Stimulated activated CD4-positive, alpha-beta T cell treated with anti-CD3 and anti-CD28 coated beads, Interleukin-15, amount 100 ng/mL, for 48 hours (primary cell): Measurements from ENCODE around the gene PFKFB4.

Experiments used
- DNase-seq, 2 donors: peaks; one replicate each; pipeline ENCODE4 v3.0.0-alpha.2; 2020; ENCODE audit warnings: low read depth in 2 of 2

The PFKFB4 gene

DNA sequence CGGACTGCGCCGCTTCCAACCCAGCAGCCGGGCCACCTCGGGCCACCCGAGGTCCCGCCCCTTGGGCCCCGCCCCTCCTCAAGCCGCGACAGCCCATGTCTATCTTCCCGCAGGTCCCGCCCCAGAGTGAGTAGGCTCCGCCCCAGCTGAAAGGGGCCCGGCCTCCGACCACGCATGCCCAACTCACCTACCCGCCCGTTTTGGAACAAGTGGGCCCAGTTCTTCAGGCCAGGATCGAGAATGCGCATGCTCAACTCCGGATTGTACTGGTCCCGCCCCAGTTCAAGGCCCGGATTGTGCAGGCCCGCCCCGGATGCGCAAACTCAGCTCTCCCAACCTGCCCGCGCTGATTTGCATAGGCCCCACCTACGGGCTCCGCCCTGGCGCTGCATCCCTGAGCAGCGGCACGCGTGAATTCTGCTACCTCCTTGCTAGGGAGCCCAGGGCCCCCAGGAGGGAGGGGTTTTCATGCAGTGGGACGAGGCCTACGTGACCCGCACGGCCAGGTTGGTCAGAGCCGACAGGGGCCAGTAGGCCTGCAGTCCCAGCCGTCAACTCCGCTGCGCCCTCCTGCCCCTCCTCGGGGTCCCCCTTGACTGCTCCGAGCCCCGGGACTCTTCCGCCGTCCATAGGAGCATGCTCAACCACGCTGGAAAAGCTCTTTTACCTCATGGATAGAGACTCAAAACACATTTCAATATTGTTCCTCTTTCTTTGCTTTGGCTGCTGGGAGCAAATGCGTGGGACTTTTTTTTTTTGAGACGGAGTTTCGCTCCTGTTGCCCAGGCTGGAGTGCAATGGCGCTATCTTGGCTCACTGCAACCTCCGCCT is at the start of gene PFKFB4:
Gene PFKFB4 (minus strand): TSS at position 8 of the 831 bp plus-strand sequence. CDS start 26 bp downstream, outside the sequence.
- DNase-seq, result peak; percentile 98 to 100

GRCh38 chr3:48601622-48601994 is 45.0 kb upstream of the PFKFB4 start:
- DNase-seq, result no peak

- no peak for DNase-seq
These were observed 44.4 kb upstream of the PFKFB4 start for GRCh38 chr3:48600711-48601621.

- no peak for DNase-seq
These were observed 43.1 kb upstream of the PFKFB4 start for GRCh38 chr3:48599509-48600285.

- no peak for DNase-seq
These were observed 42.5 kb upstream of the PFKFB4 start for GRCh38 chr3:48599077-48599501.

- no peak for DNase-seq
These were observed 41.9 kb upstream of the PFKFB4 start for GRCh38 chr3:48598323-48599076.

DNA sequence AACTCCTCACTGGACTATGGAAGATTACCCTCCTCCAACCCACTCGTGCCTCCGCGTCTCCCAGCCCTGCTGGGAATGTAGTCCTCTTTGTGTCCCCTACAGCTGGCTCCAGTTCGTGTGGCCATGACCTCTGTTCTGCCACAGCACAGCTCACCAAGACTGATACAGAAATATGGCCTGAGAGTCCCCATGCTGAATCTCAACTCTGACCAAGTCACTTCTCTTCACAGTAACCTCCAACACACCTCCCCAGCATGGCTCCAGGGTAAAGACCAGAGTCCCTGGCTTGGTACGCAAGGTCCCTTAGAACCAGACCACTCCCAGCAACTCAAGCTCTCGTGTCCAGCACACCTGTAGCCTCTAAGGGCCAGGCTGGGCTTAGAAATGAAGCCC is 40.8 kb upstream of the PFKFB4 start:
- no peak for DNase-seq

GRCh38 chr3:48596676-48597407 is 40.2 kb upstream of the PFKFB4 start:
- DNase-seq, result no peak

- no peak for DNase-seq
These were observed 39.6 kb upstream of the PFKFB4 start for GRCh38 chr3:48596157-48596556.

DNA sequence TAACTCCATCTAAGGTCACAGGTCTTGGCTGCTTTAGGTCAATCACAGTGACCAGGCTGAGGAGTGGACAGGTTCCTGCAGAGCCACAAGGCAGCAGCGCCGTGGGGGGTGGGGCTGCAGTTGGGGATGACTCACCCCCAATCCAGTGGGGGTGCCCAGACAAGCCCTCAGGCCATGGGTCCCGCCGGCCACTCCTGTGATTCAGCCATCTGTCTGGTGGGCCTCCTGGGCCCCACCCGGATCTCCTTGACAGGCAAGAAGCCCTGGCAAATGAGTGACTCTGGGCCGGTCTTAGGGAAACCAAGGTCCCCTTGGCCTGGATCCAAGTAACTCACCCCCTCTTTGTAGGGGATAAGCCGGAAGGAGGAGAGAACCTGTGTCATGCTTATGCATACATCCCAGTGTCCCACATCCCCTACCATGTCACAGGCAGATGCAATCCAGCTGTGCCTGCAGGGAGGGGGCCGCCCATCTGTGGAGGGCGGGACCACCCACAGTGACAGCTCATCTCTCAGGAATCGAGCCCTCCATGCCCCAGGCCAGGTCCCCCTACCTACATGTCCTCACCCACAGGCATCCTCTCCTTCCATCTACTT is 39.0 kb upstream of the PFKFB4 start:
- no peak for DNase-seq

- no peak for DNase-seq
These were observed 38.5 kb upstream of the PFKFB4 start, which contains the start of gene COL7A1 for GRCh38 chr3:48595075-48595525. COL7A1 (minus strand) TSS chr3:48595329; CDS start chr3:48595159, 170 bp downstream.

DNA sequence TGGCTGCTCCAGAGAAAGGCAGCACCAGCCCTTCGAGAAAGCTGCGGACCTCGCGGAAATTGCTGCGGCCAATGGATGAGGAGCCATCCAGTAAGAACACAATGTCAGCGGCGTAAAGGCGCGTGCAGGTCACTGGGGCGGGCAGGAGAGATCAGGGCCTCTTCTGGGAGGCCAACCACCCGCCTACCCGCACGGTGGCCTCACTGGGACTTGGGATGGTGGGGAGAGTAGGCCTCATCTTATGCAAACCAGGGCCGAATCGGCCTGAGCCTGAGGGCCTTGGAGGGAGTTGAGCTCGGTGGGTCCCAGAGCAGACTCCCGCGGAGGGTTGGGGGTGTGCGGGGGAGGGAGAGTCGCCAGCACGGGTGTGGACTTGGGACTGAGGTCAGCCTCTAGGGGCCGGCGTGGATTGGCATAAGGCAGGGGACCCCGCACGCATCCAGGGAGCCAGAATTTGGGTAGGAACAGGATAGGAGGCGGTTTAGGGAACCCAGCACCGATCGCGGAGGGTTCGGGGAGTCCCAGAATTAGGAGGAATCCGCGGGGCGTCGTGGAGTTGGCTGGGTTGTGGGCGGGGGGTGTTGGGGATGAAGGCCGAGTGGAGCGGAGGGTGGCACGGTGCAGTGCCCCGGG is 37.9 kb upstream of the PFKFB4 start:
- DNase-seq, result no peak

DNA sequence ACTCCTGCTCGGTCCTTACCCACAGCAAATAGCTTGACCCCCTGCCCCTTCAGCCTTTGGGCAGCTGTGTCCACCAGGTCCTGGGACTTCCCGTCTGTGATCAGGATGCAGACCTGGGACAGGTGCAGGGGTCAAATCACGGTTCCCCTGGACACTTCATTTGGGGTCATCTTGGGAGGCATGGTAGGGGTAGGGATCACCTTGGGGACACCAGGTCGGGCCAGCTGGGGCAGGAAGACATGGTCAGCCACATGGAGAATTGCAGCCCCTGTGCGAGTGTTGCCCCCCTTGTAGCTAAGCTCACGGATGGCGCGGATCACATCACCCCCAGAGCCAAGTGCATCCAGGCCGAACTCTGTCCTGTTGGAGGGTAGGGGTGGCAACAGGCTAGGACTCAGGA is 36.7 kb upstream of the PFKFB4 start:
- DNase-seq, result no peak

DNA sequence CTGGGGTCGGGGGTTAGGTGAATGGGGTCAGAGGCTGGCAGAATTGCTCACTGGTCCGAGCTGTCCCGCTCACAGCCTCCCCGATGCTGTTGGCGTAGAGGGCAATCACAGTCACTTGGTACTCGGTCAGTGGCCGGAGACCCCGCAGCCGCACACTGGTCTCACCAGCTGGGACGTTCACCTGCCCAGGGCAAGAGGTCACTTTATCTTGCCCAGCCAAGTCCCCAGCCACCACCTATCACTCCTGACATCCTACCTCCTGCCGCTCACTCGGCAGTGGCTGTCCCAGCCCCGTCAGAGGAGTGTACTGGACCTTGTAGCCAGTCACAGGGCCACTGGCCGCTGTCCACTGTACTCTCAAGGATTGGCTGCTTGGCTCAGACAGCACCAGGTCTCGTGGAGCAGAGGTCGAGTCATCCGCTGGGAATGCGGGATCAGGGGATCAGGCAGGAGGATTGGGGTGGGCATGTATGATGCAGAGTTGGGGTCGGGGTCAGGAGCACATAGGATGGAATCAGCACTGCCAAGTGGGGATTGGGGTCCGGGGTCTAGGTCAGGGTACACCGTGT is 36.0 kb upstream of the PFKFB4 start:
- no peak for DNase-seq

DNA sequence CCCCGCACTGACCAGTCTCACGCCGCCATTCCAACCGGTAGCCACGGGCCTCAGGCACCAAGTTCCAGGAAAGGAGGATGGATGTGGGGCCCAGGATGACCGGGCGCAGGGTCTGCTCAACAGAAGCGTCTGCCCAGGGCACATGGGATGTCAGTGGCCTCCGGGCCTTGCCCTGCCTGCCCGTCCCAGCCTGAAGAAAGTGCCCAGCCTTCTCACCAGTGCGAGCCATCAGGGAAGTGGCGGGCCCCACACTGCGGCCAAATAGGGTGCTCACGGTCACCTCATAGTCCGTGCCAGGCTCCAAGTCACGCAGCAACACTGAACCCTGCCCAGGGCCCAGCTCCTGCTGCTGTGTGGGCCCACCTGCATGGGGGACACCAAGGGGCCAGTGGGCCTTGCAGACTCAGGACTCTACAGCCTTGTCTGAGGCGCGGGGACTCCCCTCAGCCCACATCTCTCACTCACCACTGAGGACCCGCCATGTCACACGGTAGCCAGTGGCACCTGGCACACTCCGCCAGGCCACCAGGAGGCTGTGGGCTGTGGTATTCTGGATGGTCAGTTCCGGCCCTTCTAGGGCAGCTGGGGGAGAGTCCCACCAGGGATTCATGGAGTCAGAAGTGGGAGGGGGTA is 35.4 kb upstream of the PFKFB4 start:
- no peak for DNase-seq

DNA sequence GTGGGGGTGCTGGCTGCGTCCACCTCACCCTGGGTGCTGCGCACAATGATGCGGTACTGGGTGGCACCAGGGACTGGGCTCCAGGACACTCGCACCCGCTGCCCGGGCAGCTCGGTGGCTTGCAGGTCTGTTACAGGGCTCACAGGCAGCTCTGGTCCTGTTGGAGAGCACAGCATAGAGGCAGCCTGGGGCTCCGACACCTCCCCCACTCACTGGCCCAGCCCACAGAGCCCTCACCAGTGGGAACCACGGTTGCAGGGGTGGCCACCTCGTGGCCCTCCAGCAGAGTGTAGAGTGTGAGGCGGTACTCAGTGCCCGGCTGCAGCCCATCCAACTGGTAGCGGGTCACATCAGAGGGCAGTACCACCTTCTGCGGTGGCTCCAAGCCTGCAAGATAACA is 34.8 kb upstream of the PFKFB4 start:
- DNase-seq, result no peak

DNA sequence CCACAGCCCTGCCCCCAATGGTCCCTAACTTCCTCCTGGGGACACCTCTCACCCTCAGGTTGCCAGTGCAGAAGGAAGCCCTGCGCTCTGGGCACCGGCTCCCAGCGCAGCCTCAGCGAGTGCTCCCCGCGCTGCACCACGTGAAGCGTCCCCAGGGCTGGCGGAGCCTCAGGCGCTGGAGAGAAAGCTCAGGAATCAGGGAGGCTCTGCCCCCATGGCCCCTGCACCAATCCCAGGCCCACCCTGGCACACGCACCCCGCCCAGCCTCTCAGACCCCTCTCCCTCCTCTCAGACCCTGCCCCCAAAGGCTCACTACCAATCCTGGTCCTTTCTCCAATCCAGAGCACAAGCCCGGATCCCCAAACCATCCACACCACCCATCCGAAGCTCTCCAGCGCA is 31.6 kb upstream of the PFKFB4 start:
- no peak for DNase-seq

DNA sequence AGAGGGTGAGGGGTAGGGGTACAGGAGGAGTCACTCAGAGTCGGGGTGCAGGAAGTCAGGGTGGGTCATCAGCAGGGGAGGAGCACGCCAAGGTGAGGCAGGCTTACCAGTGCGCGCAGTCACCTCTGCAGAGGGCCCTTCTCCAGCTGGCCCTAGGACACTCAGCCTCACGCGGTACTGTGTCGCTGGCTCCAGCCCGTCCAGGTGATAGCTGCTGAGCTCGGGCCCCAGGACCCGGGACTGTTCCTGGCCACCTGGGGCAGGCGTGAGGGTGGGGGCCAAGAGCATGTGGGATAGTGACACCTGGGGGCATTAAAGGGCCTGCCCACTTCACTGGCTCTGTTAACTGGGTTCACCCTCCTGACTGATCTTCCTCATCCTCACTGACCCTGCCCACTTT is 31.1 kb upstream of the PFKFB4 start:
- no peak for DNase-seq

DNA sequence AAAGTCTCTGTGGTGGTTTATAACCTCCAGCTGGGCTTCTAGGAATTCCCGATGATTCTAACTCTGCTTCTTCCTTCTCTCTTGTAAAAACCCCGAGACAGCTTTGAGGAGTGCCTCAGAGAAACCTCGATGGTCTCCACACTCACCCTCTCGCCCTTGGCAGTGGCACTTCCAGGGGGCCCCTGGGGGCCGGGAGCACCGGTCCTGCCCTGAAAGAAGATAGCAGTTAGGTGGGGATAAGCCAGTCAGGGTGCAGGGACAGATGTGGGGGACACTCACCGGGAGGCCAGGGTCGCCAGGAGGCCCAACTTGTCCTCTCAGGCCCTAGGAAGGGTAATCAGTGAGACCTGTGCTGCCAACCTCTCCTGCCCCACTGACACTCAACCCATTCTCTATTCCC is 28.8 kb upstream of the PFKFB4 start:
- DNase-seq, result no peak
